Breast epithelium (tissue), 3 donors: ENCODE results near the gene EP400.

Source experiments
- CTCF ChIP-seq, 3 donors: fragments of 450-650 bp; IDR thresholded peaks; one replicate each; pipeline ENCODE4 v1.5.1; 2016 to 2017; ENCODE audit warnings: antibody characterized with exemption in 3 of 3, mild to moderate bottlenecking in 3 of 3, moderate library complexity in 3 of 3
- POLR2AphosphoS5 ChIP-seq, 3 donors: sonication (generic); formaldehyde crosslinking; IDR thresholded peaks; one replicate each; pipeline ENCODE4 v1.6.1; 2017; ENCODE audit warnings: antibody characterized with exemption in 3 of 3

GRCh38 chr12:132061197-132061596 lies 111.5 kb downstream of the EP400 start:
- TF ChIP-seq CTCF (IDR thresholded peaks at IDR 0.05) (no peak), POLR2AphosphoS5 (IDR thresholded peaks at IDR 0.05) (no peak)
